NCI-H1092 (cell line): ENCODE results near the gene CDH16.
"Not testable (repeated sequence)": the region's sequence is repeated elsewhere in the genome, so short reads cannot be mapped to it uniquely, and the experiment has no call there.

Experiments used
- DNase-seq: peaks from one replicate; lab custom pipeline; 2025; lab: John Stamatoyannopoulos, UW

Gene CDH16

GRCh38 chr16:66946974-66947301, 28.3 kb upstream of the CDH16 start:
- DNase-seq: no peak

GRCh38 chr16:66946541-66946940, 27.9 kb upstream of the CDH16 start:
- no peak for DNase-seq

- no peak for DNase-seq
Measured at GRCh38 chr16:66945939-66946338, 27.3 kb upstream of the CDH16 start.

GRCh38 chr16:66944971-66945370, 26.3 kb upstream of the CDH16 start:
- not testable (repeated sequence) for DNase-seq

- DNase-seq: no peak
Measured at GRCh38 chr16:66944054-66944441, 25.4 kb upstream of the CDH16 start.

- no peak for DNase-seq
Measured at GRCh38 chr16:66943426-66944053, 24.9 kb upstream of the CDH16 start.

GRCh38 chr16:66942981-66943380, 24.3 kb upstream of the CDH16 start:
- no peak for DNase-seq

GRCh38 chr16:66940236-66940635, 21.6 kb upstream of the CDH16 start:
- no peak for DNase-seq

GRCh38 chr16:66939366-66939765, 20.7 kb upstream of the CDH16 start:
- DNase-seq: no peak

GRCh38 chr16:66937725-66938337, 19.1 kb upstream of the CDH16 start:
- DNase-seq: no peak

- no peak for DNase-seq
Measured at GRCh38 chr16:66936889-66937554, 18.3 kb upstream of the CDH16 start.

GRCh38 chr16:66936462-66936861, 17.8 kb upstream of the CDH16 start:
- DNase-seq: no peak

GRCh38 chr16:66935314-66936011, 16.8 kb upstream of the CDH16 start, which contains the start of gene CES2:
CES2 (plus strand) TSS chr16:66935516; CDS start chr16:66935636, 120 bp downstream.
- no peak for DNase-seq

GRCh38 chr16:66934839-66935313, 16.2 kb upstream of the CDH16 start:
- DNase-seq: not testable (repeated sequence)

GRCh38 chr16:66934138-66934838, 15.6 kb upstream of the CDH16 start, which contains the start of gene CIAO2B:
CIAO2B (minus strand) TSS chr16:66934402; CDS start chr16:66934364, 38 bp downstream.
- DNase-seq: peak; percentile 80

- DNase-seq: no peak
Measured at GRCh38 chr16:66933776-66934137, 15.1 kb upstream of the CDH16 start.

- DNase-seq: no peak
Measured at GRCh38 chr16:66932076-66932475, 13.4 kb upstream of the CDH16 start.

- no peak for DNase-seq
Measured at GRCh38 chr16:66931665-66932064, 13.0 kb upstream of the CDH16 start.

GRCh38 chr16:66930189-66930588, 11.5 kb upstream of the CDH16 start:
- DNase-seq: no peak

- DNase-seq: no peak
Measured at GRCh38 chr16:66928702-66929388, 10.2 kb upstream of the CDH16 start.

GRCh38 chr16:66927918-66928649, 9.4 kb upstream of the CDH16 start:
- no peak for DNase-seq
